GM23248 (cell line): ENCODE data around the gene TMEM8B.

Experiments
- EZH2 ChIP-seq: fragments of 200-600 bp; sonication (generic); IDR thresholded peaks from 2 replicates; pipeline ENCODE4 v1.6.1; 2018; ENCODE audit warnings: antibody characterized with exemption, mild to moderate bottlenecking; ENCODE audit not compliant: insufficient read depth, poor library complexity, severe bottlenecking
- EZH2phosphoT487 ChIP-seq: fragments of 200-600 bp; sonication (generic); IDR thresholded peaks from 2 replicates; pipeline ENCODE4 v1.6.1; 2018; ENCODE audit warnings: antibody characterized with exemption, moderate library complexity, mild to moderate bottlenecking, low read depth; ENCODE audit not compliant: insufficient read depth

DNA sequence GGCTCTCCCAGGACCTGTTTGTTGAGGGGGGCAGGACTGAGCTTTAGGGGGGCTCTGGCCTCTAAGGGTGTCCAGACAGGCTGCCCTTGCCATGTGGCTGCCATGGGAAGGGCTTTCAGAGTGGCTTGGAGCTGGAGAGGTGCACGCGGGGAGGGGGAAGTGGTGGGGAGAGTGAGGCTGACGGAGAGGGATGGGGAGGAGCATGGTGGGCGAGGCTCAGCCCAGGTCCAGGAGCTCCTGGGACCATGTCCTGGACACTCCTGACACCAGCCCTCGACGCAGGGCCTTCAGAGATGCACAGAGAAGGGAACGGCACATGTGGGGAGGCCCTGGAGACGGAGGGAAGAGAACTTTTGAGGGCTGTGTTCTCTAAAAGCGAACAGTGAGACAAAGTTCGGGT lies 82.7 kb downstream of the TMEM8B start:
- no peak for TF ChIP-seq EZH2
- no peak for TF ChIP-seq EZH2phosphoT487
